Left ventricle myocardium inferior (tissue), 1 donor: ENCODE data around the gene THSD7A. TPM values are rescaled to one million over a fixed set of nuclear protein-coding genes. Genes with fewer than 3 reads are reported as not detected.

ENCODE experiments used
- DNase-seq: peaks from one replicate; pipeline ENCODE4 v3.0.0-alpha.2; 2020
- H3K27ac ChIP-seq: fragments of 200-600 bp; replicated peaks from 2 replicates; pipeline ENCODE4 v1.8.0; 2021
- H3K27me3 ChIP-seq: fragments of 200-600 bp; 2 replicates; pipeline ENCODE4 v1.8.0; 2021; ENCODE audit warnings: low read depth
- H3K36me3 ChIP-seq: fragments of 200-600 bp; 2 replicates; pipeline ENCODE4 v1.8.0; 2021
- H3K4me1 ChIP-seq: fragments of 200-600 bp; 2 replicates; pipeline ENCODE4 v1.8.0; 2021
- H3K4me3 ChIP-seq: fragments of 200-600 bp; 2 replicates; pipeline ENCODE4 v1.8.0; 2021; ENCODE audit warnings: mild to moderate bottlenecking, moderate library complexity
- H3K9me3 ChIP-seq: fragments of 200-600 bp; replicated peaks from 2 replicates; pipeline ENCODE4 v1.8.0; 2021
- CTCF ChIP-seq: fragments of 200-600 bp; IDR thresholded peaks from 2 replicates; pipeline ENCODE4 v1.8.0; 2021; ENCODE audit warnings: antibody characterized with exemption, mild to moderate bottlenecking, borderline replicate concordance
- intact Hi-C: fragments of 100-400 bp; cut with micrococcal nuclease; formaldehyde crosslinking; loops from one replicate; pipeline ENCODE4 v1.11.0; 2022
- total RNA-seq: library from RNA; stranded (reverse); fragmentation: NEBNext Ultra II Directional; extraction: Animal tissue kit (Norgen Biotek cat#: 25700); gene quantifications from one replicate; pipeline ENCODE4 v1.2.1, GENCODE V29; 2021
- donor health status: DM: no; HTN: yes; CAD: no; lungs with severe emphysema.

The THSD7A gene
- total RNA-seq, 1 donor from 2014 or later = 1.6 TPM

- Histone ChIP-seq H3K36me3 (no peaks in the 10 kb centered on the region), H3K27me3 (no peaks in the 10 kb centered on the region), H3K4me1 (no peaks in the 10 kb centered on the region), H3K27ac (no peak overlapping the region), H3K4me3 (no peak overlapping the region), H3K9me3 (no peaks in the 10 kb centered on the region)
- intact Hi-C loops = no loop called here
- TF ChIP-seq CTCF = no peak
- DNase-seq = no peak
These were observed 43.4 kb downstream of the THSD7A start for GRCh38 chr7:11788568-11788967.

GRCh38 chr7:11787534-11787933, 44.5 kb downstream of the THSD7A start:
- DNase-seq = no peak
- no peaks in the 10 kb centered on the region for H3K9me3 ChIP-seq
- no peaks in the 10 kb centered on the region for H3K4me1 ChIP-seq
- H3K36me3 ChIP-seq = no peaks in the 10 kb centered on the region
- H3K27ac ChIP-seq = no peak overlapping the region
- TF ChIP-seq CTCF = no peak
- H3K27me3 ChIP-seq = no peaks in the 10 kb centered on the region
- intact Hi-C loops = no loop called here
- no peak overlapping the region for H3K4me3 ChIP-seq

GRCh38 chr7:11786186-11786585, 45.8 kb downstream of the THSD7A start:
- intact Hi-C loops = no loop called here
- Histone ChIP-seq H3K36me3 (no peaks in the 10 kb centered on the region), H3K9me3 (no peaks in the 10 kb centered on the region), H3K4me3 (no peak overlapping the region), H3K27me3 (no peaks in the 10 kb centered on the region), H3K27ac (no peak overlapping the region), H3K4me1 (no peaks in the 10 kb centered on the region)
- TF ChIP-seq CTCF = no peak
- DNase-seq = no peak

- no peak for TF ChIP-seq CTCF
- no peak overlapping the region for H3K27ac ChIP-seq
- no peak overlapping the region for H3K4me3 ChIP-seq
- H3K9me3 ChIP-seq = no peaks in the 10 kb centered on the region
- no peaks in the 10 kb centered on the region for H3K36me3 ChIP-seq
- intact Hi-C loops = no loop called here
- no peaks in the 10 kb centered on the region for H3K4me1 ChIP-seq
- no peaks in the 10 kb centered on the region for H3K27me3 ChIP-seq
- DNase-seq = no peak
These were observed 47.0 kb downstream of the THSD7A start for GRCh38 chr7:11784769-11785536.

- DNase-seq = no peak
- H3K27me3 ChIP-seq = no peaks in the 10 kb centered on the region
- no peaks in the 10 kb centered on the region for H3K4me1 ChIP-seq
- H3K4me3 ChIP-seq = no peak overlapping the region
- no peaks in the 10 kb centered on the region for H3K9me3 ChIP-seq
- no peak for TF ChIP-seq CTCF
- no peak overlapping the region for H3K27ac ChIP-seq
- intact Hi-C loops = no loop called here
- no peaks in the 10 kb centered on the region for H3K36me3 ChIP-seq
These were observed 51.9 kb downstream of the THSD7A start for GRCh38 chr7:11779864-11780674.
